ENCODE measurements around the gene LARP1B. TPM values are rescaled to one million over a fixed set of nuclear protein-coding genes. Genes with fewer than 3 reads are reported as not detected.
A peak's percentile ranks its signal among the peaks of the same experiment; 100 is the strongest.
"Not testable (repeated sequence)": the region's sequence is repeated elsewhere in the genome, so short reads cannot be mapped to it uniquely, and the experiment has no call there.

LARP1B gene
- polyA plus RNA-seq, 4 donors: 20.9 to 25.9 (median 23.7) TPM

DNA sequence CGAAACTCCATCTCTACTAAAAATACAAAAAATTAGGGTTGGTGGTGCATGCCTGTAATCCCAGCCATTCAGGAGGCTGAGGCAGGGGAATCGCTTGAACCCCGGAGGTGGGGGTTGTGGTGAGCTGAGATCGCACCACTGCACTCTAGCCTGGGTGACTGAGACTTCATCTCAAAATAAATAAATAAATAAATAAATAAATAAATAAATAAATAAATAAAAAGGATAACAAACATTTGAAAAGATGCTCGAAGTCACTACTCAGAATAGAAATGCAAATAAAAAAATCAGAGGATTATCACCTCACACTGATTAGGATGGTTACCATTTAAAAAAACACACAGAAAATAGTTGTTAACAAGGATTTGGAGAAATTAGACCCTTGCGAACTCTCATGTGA lies 73.8 kb downstream of the LARP1B start:
- no peak for DNase-seq (ENCODE audit: low read depth in 4 of 4, low spot score in 3 of 4)

DNA sequence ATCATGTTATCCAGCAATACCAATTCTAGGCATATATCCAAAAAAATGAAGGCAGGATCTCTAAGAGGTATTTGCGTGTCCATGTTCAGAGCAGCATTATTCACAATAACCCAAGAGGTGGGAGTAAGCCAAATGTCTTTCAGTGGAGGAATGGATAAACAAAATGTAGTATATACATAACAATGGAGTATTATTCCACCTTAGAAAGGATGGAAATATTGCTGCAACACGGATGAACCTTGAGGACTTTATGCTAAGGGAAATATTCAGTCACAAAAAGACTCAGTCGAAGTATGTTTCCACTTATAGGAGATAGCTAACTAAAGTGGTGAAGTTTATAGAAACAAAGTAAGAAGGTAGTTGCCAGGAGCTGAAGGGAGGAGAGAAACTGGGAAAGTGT lies 74.3 kb downstream of the LARP1B start:
- DNase-seq (ENCODE audit: low read depth in 4 of 4, low spot score in 3 of 4): no peak

- DNase-seq (ENCODE audit: low read depth in 4 of 4, low spot score in 3 of 4): no peak
Observed at GRCh38 chr4:128141866-128142265, 80.8 kb downstream of the LARP1B start.

- DNase-seq (ENCODE audit: low read depth in 4 of 4, low spot score in 3 of 4): no peak
Observed at GRCh38 chr4:128145727-128146126, 84.6 kb downstream of the LARP1B start.

DNA sequence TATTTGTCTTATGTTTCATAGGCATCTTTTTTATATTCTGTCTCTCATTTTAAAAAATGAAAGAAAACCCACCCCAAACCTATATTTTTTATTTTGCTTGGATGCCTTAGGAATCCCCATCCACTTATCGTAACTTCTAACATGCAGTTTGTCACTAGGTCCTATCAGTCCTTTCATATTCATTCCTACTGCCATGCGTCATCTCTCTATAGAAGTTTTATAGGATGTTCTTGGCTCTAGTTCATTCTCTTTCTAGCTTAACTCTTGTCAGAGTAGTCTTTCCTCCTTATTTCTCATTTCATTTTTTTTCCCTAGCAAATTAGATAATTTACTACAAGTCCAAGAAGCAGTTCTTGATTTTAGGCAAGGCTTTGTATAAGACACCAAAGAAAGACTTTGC lies 92.7 kb downstream of the LARP1B start:
- no peak for DNase-seq (ENCODE audit: low read depth in 4 of 4, low spot score in 3 of 4)

DNA sequence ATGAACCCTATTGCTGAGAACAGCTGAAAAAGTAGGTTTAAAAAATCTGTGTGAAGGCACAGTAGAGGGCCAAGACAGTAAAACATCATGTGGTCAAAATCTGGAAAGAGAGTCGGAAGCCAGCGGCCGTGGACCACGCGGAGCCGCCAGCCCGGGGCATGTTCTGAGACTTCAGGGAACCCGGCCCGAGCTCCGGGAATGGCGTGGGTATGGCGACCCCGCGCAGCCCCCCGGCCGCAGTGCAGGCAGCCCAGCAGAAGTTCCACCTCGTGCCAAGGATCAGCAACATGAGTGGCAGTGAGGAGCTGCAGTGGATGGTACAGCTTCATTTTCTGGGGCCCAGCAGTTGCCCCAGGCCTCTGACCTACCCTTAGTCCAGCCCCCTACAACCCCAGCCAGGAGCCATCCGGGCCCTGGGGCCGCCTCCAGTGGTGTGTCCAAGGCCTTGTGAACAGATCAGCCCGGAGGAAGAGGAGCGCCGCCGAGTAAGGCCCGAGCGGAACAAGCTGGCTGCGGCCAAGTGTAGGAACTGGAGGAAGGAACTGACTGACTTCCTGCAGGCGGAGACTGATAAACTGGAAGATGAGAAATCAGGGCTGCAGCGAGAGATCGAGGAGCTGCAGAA lies 94.2 kb downstream of the LARP1B start:
- no peak for DNase-seq (ENCODE audit: low read depth in 4 of 4, low spot score in 3 of 4)

DNA sequence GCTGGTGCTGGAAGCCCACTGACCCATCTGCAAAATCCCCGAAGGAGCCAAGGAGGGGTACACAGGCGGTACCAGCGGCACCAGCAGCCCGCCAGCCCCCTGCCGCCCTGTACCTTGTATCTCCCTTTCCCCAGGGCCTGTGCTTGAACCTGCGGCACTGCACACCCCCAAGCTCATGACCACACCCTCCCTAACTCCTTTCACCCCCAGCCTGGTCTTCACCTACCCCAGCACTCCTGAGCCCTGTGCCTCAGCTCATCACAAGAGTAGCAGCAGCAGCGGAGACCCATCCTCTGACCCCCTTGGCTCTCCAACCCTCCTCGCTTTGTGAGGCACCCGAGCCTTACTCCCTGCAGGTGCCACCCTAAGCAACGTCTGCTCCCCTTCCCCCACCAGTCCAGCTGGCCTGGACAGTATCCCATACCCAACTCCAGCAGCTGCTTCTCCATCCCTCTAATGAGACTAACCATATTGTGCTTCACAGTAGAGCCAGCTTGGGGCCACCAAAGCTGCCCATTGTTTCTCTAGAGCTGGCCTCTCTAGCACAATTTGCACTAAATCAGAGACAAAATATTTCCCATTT lies 94.9 kb downstream of the LARP1B start:
- no peak for DNase-seq (ENCODE audit: low read depth in 4 of 4, low spot score in 3 of 4)

DNA sequence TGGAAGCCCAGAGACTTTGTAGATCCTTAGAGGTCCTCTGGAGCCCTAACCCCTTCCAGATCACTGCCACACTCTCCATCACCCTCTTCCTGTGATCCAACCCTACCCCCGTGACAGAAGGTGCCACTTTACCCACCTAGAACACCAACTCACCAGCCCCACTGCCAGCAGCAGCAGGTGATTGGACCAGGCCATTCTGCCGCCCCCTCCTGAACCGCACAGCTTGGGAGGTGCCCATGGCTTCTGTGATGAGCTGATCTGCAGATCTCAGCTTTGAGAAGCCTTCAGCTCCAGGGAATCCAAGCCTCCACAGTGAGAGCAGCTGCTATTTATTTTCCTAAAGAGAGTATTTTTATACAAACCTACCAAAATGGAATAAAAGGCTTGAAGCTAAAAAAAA lies 95.4 kb downstream of the LARP1B start:
- DNase-seq (ENCODE audit: low read depth in 4 of 4, low spot score in 3 of 4): not testable (repeated sequence)

DNA sequence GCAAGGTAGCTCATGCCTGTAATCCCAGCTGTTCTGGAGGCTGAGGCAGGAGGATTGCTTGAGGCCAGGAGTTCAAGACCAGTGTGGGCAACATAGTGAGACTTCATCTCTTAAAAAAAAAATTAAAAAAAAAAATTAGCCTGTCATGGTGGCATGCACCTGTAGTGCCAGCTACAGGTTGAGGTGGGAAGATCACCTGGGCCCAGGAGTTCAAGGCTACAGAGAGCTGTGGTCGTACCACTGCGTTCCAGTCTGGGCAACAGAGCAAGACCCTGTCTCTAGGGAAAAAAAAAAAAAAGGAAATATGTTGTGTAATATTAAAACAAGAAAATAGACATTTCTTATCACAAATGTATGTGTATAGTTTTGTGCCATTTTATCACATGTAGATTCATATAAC lies 97.8 kb downstream of the LARP1B start:
- no peak for DNase-seq (ENCODE audit: low read depth in 4 of 4, low spot score in 3 of 4)

GRCh38 chr4:128159967-128160366 lies 98.9 kb downstream of the LARP1B start:
- DNase-seq (ENCODE audit: low read depth in 4 of 4, low spot score in 3 of 4): no peak

- no peak for DNase-seq (ENCODE audit: low read depth in 4 of 4, low spot score in 3 of 4)
Observed at GRCh38 chr4:128161138-128161537, 100.0 kb downstream of the LARP1B start.

DNA sequence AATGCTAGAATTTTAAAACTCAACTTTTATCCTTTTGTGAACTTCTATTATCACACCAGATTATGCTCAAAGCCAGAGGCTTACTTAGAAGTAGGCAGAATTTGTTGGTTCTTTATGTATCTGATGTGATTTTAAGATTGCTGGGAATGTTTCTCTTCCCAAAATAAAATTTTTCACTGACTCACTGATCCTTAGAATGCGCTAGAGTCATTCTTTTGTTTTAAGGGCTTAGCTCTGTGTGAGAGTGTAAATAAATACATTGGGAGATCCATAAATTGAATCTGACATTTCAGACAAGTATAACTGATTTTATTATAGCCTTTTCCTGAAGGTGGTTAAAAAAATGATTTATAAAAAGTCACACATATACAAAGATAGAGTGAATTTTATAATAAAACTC lies 101.3 kb downstream of the LARP1B start:
- DNase-seq (ENCODE audit: low read depth in 4 of 4, low spot score in 3 of 4): no peak

GRCh38 chr4:128163177-128164117 lies 102.3 kb downstream of the LARP1B start:
- DNase-seq (ENCODE audit: low read depth in 4 of 4, low spot score in 3 of 4): no peak

GRCh38 chr4:128166982-128167381 lies 105.9 kb downstream of the LARP1B start:
- DNase-seq (ENCODE audit: low read depth in 4 of 4, low spot score in 3 of 4): no peak

- DNase-seq (ENCODE audit: low read depth in 4 of 4, low spot score in 3 of 4): no peak
Observed at GRCh38 chr4:128168701-128169100, 107.6 kb downstream of the LARP1B start.

- DNase-seq (ENCODE audit: low read depth in 4 of 4, low spot score in 3 of 4): no peak
Observed at GRCh38 chr4:128169245-128169644, 108.1 kb downstream of the LARP1B start.

GRCh38 chr4:128176643-128177042 lies 115.5 kb downstream of the LARP1B start:
- no peak for DNase-seq (ENCODE audit: low read depth in 4 of 4, low spot score in 3 of 4)

- no peak for DNase-seq (ENCODE audit: low read depth in 4 of 4, low spot score in 3 of 4)
Observed at GRCh38 chr4:128177498-128177897, 116.4 kb downstream of the LARP1B start.

DNA sequence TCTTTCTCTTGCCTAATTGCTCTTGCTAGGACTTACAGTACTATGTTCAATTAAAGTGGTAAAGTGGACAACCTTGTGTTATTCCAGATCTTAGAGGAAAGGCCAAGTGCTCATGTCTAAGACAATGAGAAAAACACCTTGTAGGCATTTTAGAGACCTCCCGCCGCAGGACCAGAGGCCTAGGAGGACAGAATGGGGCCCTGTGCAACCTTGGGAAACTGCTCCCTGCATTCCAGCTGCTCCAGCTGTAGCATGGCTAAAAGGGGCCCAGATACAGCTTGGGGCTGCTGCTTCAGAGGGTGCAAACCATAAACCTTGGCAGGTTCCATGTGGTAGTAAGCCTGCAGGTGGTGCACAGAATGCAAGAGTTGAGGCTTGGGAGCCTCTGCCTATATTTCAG lies 125.5 kb downstream of the LARP1B start:
- DNase-seq (ENCODE audit: low read depth in 4 of 4, low spot score in 3 of 4): no peak

DNA sequence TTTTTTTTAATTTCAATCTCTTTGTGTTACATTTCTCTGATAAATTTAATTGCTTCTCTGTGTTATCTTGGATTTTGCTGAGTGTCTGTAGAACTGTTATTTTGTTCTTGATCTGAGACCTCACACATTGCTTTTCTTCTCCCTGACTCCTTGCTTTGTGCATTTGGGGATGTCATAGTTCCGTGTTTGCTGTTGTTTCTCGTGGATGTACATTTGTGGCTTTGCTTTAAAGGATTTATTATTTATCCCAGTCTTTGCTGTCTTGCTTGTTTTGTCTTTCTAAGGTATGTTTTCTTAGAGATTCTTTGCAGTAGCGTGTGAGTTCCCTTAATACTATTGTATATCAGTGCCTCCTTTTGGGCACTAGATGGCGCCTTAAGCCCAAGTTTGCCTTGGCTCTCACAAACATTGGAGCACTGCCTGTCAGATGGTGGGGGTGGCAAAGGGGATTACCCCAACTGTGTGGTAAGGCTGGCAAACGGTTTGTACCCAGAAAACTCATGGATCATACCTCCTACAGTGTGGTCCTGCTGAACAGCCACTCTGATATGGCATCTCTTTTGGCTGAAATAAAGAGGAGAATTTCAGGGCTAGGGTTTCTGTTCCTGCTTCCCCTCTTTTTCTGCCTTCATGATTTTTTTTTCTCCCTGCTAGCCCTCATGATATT lies 130.1 kb downstream of the LARP1B start:
- peak; percentile 19 to 52 (median 38) for DNase-seq (ENCODE audit: low read depth in 4 of 4, low spot score in 3 of 4)
